Activated CD8-positive, alpha-beta memory T cell treated with anti-CD3 and anti-CD28 coated beads, Interleukin-2, amount 10 ng/mL, durations not matched to agents 7 days and 5 days (primary cell): ENCODE results near the gene MT1H. TPM values are rescaled to one million over a fixed set of nuclear protein-coding genes. Genes with fewer than 3 reads are reported as not detected.

Experiments
- ATAC-seq: fragments of 150-1000 bp; cut with Tn5 transposase; one replicate; pipeline ENCODE4 v1.10.0; 2021; ENCODE audit warnings: moderate library complexity
- CTCF ChIA-PET: fragments of 350-600 bp; sonication (Branson Sonifier 250); formaldehyde crosslinking; loops from one replicate; lab custom pipeline; 2021; ENCODE audit warnings: antibody characterized with exemption; lab: Charles Lee
- DNase-seq: peaks from one replicate; pipeline ENCODE4 v3.0.0-alpha.2; 2020
- H3K27ac Mint-ChIP-seq: one replicate; pipeline ENCODE4 v1.8.0; 2021; ENCODE audit warnings: mild to moderate bottlenecking, mixed read lengths
- H3K27me3 Mint-ChIP-seq: one replicate; pipeline ENCODE4 v1.8.0; 2021; ENCODE audit warnings: mixed read lengths
- H3K36me3 Mint-ChIP-seq: one replicate; pipeline ENCODE4 v1.8.0; 2021; ENCODE audit warnings: mild to moderate bottlenecking, mixed read lengths
- H3K4me1 Mint-ChIP-seq: one replicate; pipeline ENCODE4 v1.8.0; 2021; ENCODE audit warnings: mixed read lengths
- H3K4me3 Mint-ChIP-seq: one replicate; pipeline ENCODE4 v1.8.0; 2021; ENCODE audit warnings: mild to moderate bottlenecking, moderate library complexity, mixed read lengths
- H3K9me3 Mint-ChIP-seq: one replicate; pipeline ENCODE4 v1.8.0; 2022; ENCODE audit warnings: low read depth, mixed read lengths
- total RNA-seq, 2 experiments: library from RNA; stranded (reverse); gene quantifications; one replicate each; pipeline ENCODE4 v1.2.3, GENCODE V29; 2021

MT1H gene
- total RNA-seq, 2 experiments from 2014 or later: not detected

DNA sequence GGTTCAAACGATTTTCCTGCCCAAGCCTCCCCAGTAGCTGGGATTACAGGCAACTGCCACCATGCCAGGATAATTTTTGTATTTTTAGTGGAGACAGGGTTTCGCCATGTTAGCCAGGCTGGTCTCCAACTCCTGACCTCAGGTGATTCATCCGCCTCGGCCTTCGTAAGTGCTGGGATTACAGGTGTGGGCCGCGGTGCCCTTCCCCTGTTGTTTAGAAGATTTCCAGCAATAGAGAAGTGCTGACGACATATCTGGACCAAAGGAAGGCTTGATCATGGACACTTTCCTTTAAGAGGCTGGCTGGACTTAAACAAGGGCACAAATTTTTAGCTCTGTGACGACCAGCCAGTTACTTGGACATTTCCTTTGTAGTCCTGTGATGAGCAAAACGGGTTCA lies 38.4 kb upstream of the MT1H start:
- Mint-ChIP-seq H3K27me3 (peaks cover 72% of the 10 kb centered on the region), H3K27ac (no peak overlapping the region), H3K9me3 (no peaks in the 10 kb centered on the region), H3K36me3 (no peaks in the 10 kb centered on the region), H3K4me3 (no peak overlapping the region), H3K4me1 (peaks cover 39% of the 10 kb centered on the region)
- CTCF ChIA-PET: interaction anchor here (1.1 to 2.7 kb wide), 6 partner anchors 8 to 71 kb away, joined by 3 to 10 read pairs (median 6); no protein-coding TSS in a partner anchor
- ATAC-seq (no peak), DNase-seq (no peak)

DNA sequence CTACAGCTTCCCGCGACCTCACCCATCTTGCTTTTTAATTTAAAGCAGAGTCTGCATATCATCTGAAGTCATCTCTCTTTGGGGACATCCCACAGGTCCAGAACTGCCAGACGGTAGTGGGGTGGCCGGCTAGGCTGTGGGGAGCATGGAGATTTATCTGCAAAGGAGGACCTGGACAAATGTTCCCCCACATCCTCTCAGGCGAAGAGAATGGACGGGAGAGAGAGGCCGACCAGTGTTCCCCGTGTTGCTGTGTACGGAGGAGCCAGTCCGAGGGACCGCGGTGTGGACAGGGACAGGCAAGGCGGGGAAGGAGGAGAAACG lies 37.8 kb upstream of the MT1H start:
- H3K36me3 Mint-ChIP-seq: no peaks in the 10 kb centered on the region
- no peaks in the 10 kb centered on the region for H3K9me3 Mint-ChIP-seq
- peak; percentile 6 for ATAC-seq
- H3K4me1 Mint-ChIP-seq: peaks cover 34% of the 10 kb centered on the region
- H3K27me3 Mint-ChIP-seq: peaks cover 73% of the 10 kb centered on the region
- H3K27ac Mint-ChIP-seq: no peak overlapping the region
- CTCF ChIA-PET: interaction anchor here (1.6 to 2.7 kb wide), 3 partner anchors 8 to 70 kb away, joined by 3 to 10 read pairs (median 9); no protein-coding TSS in a partner anchor
- peak overlapping the region; percentile 38 for H3K4me3 Mint-ChIP-seq
- no peak for DNase-seq

DNA sequence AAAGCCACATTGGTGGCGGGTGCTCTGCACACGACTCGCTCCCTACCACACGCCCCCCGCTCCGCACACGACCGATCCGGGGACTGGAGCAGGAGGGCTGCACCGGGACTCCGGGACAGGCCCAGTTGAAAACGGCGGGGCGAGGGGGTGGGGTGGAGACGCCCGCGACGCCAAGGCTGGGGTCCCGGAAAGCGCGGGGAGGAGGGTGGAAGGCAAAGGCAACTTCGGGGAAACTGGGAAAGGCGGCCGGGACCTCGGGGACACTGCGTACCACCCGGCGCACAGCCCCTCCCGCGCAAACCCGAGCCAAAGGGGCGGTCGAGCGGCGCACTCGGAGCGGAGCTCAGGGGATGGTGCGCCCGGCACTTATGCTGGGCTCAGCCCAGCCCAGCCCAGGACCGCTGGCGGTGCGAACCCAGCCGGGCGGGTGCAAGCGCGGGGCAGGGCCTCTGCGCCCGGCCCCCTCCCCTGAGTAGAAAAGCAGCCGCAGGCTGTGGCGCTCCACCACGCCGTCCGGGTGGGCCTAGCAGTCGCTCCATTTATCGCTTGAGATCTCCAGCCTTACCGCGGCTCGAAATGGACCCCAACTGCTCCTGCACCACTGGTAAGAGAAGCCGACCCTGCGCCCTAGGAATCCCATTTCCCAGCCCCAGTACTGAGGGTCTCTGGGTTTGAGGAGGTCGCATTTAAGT lies 37.3 kb upstream of the MT1H start, which contains the start of gene MT1M:
Gene MT1M, plus strand, starts transcription at position 504 of the 692 bp plus-strand sequence. Its CDS starts 73 bp downstream, at position 577.
- CTCF ChIA-PET: interaction anchor here (1.6 to 2.7 kb wide), 2 partner anchors 9 to 31 kb away, joined by 3 to 9 read pairs; no protein-coding TSS in a partner anchor
- no peaks in the 10 kb centered on the region for H3K36me3 Mint-ChIP-seq
- DNase-seq (no peak), ATAC-seq (peak; percentile 43)
- H3K27ac Mint-ChIP-seq: no peak within 1 kb of the TSS
- peak within 1 kb of the TSS; percentile 38 for H3K4me3 Mint-ChIP-seq
- peaks cover 73% of the 10 kb centered on the region for H3K27me3 Mint-ChIP-seq
- peaks cover 34% of the 10 kb centered on the region for H3K4me1 Mint-ChIP-seq
- no peaks in the 10 kb centered on the region for H3K9me3 Mint-ChIP-seq

DNA sequence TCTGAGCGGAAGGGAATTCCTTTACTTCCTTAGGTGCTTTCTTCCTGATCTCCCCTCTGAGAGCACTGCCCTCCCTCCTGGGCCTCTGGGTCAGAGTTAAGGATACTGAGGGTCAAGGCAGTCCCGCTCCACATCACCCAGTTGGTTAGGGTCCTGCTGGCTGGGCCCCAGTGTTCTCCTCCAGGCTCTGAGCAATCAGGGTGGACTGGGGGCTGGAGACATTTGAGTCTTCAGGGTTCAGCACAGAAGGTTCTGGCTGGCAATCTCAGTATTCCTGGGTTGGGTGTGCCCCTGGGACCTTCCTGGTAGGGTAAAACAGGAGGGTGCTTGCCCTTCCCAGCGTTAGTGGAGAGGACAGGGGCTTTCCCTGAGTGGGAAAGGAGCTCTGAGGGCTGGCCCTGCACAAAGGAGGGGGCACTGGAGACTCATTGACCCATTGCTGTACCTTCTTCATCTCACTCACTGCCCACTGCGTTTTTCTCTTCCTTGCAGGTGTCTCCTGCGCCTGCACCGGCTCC lies 36.7 kb upstream of the MT1H start:
- Mint-ChIP-seq H3K4me1 (peaks cover 38% of the 10 kb centered on the region), H3K27ac (no peak overlapping the region), H3K27me3 (peaks cover 79% of the 10 kb centered on the region), H3K4me3 (peak overlapping the region; percentile 12), H3K36me3 (no peaks in the 10 kb centered on the region), H3K9me3 (no peaks in the 10 kb centered on the region)
- CTCF ChIA-PET: interaction anchor here (1.6 to 1.9 kb wide), 2 partner anchors 9 to 11 kb away, joined by 3 to 7 read pairs; no protein-coding TSS in a partner anchor
- ATAC-seq: no peak
- DNase-seq: no peak

DNA sequence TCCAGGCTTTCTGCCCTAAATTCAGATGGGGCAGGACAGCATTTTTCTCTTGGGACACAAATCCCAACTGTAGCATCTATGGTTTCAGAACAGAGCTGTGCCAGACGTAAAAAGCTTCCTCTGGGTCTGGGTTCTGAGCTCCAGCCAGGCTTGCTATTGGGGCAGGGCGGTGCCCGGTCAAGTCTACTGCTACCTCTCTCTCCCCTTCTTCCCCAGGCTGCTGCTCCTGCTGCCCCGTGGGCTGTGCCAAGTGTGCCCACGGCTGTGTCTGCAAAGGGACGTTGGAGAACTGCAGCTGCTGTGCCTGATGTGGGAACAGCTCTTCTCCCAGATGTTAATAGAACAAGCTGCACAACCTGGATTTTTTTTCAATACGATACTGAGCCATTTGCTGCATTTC lies 36.1 kb upstream of the MT1H start:
- Mint-ChIP-seq H3K36me3 (no peaks in the 10 kb centered on the region), H3K9me3 (no peaks in the 10 kb centered on the region), H3K27me3 (peaks cover 85% of the 10 kb centered on the region), H3K4me3 (no peak overlapping the region), H3K27ac (no peak overlapping the region), H3K4me1 (peaks cover 42% of the 10 kb centered on the region)
- ATAC-seq (no peak), DNase-seq (no peak)
- CTCF ChIA-PET: interaction anchor here (1.9 kb wide), 1 partner anchor 10 kb away, joined by 7 read pairs; no protein-coding TSS in a partner anchor

DNA sequence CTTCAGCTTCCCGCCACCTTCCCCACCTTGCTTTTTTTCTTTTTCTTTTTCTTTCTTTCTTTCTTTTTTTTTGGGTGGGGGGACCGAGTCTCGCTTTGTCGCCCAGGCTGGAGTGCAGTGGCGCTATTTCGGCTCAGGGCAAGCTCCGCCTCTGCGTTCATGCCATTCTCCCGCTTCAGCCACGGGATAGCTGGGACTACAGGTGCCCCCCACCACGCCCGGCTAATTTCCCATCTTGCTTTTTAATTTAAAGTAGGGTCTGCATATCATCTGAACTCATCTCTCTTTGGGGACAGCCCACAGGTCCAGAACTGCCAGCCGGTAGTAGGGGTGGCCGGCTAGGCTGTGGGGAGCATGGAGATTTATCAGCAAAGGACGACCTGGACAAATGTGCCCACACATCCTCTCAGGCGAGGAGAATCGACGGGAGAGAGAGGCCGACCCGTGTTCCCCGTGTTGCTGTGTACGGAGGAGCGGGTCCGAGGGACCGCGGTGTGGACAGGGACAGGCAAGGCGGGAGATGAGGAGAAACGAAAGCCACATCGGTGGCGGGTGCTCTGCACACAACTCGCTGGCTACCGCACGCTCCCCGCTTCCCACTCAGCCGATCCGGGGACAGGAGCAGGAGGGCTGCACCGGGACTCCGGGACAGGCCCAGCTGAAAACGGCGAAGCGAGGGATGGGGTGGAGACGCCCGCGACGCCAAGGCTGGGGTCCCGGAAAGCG lies 34.7 kb upstream of the MT1H start:
- no peak for DNase-seq
- no peaks in the 10 kb centered on the region for H3K9me3 Mint-ChIP-seq
- peak overlapping the region; percentile 45 for H3K4me3 Mint-ChIP-seq
- ATAC-seq: peak; percentile 18
- H3K36me3 Mint-ChIP-seq: no peaks in the 10 kb centered on the region
- CTCF ChIA-PET: interaction anchor here (1.2 to 1.9 kb wide), 2 partner anchors 9 to 67 kb away, joined by 6 to 7 read pairs; no protein-coding TSS in a partner anchor
- H3K27me3 Mint-ChIP-seq: peaks cover 96% of the 10 kb centered on the region
- H3K27ac Mint-ChIP-seq: no peak overlapping the region
- H3K4me1 Mint-ChIP-seq: peaks cover 43% of the 10 kb centered on the region

DNA sequence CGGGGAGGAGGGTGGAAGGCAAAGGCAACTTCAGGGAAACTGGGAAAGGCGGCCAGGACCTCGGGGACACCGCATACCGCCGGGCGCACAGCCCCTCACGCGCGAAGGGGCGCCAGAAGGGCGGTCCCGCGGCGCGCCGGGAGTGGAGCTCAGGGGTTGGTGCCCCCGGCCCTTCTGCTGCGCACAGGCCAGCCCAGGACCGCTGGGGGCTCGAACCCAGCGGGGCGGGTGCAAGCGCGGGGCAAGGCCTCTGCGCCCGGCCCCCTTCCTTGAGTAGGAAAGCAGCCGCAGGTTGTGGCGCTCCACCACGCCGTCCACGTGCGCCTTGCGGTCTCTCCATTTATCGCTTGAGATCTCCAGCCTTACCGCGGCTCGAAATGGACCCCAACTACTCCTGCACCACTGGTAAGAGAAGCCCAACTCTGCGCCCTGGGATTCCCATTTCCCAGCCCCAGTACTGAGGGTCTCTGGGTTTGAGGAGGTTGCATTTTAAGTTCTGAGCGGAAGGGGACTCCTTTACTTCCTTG lies 34.1 kb upstream of the MT1H start:
- Mint-ChIP-seq H3K27me3 (peaks cover 97% of the 10 kb centered on the region), H3K27ac (peak overlapping the region; percentile 28), H3K4me1 (peaks cover 37% of the 10 kb centered on the region), H3K9me3 (no peaks in the 10 kb centered on the region), H3K36me3 (no peaks in the 10 kb centered on the region), H3K4me3 (peak overlapping the region; percentile 45)
- CTCF ChIA-PET: no interaction called here
- DNase-seq (no peak), ATAC-seq (peak; percentile 20)

DNA sequence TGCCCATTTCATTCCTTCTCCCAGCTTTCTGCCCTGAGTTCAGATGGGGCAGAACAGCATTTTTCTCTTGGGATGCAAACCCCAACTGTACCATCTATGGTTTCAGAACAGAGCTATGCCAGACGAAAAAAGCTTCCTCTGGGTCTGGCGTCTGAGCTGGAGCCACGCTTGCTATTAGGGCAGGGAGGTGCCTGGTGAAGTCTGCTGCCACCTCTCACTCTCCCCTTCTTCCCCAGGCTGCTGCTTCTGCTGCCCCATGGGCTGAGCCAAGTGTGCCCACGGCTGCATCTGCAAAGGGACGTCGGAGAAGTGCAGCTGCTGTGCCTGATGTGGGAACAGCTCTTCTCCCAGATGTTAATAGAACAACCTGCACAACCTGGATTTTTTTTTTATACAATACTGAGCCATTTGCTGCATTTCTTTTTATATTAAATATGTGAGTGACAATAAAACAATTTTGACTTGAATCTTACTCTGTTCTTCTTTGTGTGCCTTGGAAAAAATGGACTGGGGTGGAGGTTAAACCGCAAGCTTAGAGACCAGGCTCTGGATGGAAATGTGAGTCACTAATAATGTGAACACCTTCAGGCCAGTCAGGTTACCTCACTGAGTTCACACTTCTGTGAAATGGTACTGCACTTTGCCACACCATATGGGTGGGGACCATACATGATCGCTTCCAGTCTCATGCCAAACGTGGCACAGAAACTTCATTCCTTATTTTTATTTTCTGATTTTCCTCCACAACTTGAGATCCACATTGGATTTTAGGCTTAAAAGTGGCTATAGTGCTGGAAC lies 32.8 kb upstream of the MT1H start:
- H3K4me3 Mint-ChIP-seq: no peak overlapping the region
- ATAC-seq (no peak), DNase-seq (no peak)
- no peak overlapping the region for H3K27ac Mint-ChIP-seq
- CTCF ChIA-PET: interaction anchor here (1.0 to 1.5 kb wide), 2 partner anchors 11 to 36 kb away, joined by 3 to 4 read pairs; partner anchors contain the start of gene MT1E
- H3K4me1 Mint-ChIP-seq: peaks cover 32% of the 10 kb centered on the region
- H3K9me3 Mint-ChIP-seq: no peaks in the 10 kb centered on the region
- peaks cover 94% of the 10 kb centered on the region for H3K27me3 Mint-ChIP-seq
- H3K36me3 Mint-ChIP-seq: no peaks in the 10 kb centered on the region

DNA sequence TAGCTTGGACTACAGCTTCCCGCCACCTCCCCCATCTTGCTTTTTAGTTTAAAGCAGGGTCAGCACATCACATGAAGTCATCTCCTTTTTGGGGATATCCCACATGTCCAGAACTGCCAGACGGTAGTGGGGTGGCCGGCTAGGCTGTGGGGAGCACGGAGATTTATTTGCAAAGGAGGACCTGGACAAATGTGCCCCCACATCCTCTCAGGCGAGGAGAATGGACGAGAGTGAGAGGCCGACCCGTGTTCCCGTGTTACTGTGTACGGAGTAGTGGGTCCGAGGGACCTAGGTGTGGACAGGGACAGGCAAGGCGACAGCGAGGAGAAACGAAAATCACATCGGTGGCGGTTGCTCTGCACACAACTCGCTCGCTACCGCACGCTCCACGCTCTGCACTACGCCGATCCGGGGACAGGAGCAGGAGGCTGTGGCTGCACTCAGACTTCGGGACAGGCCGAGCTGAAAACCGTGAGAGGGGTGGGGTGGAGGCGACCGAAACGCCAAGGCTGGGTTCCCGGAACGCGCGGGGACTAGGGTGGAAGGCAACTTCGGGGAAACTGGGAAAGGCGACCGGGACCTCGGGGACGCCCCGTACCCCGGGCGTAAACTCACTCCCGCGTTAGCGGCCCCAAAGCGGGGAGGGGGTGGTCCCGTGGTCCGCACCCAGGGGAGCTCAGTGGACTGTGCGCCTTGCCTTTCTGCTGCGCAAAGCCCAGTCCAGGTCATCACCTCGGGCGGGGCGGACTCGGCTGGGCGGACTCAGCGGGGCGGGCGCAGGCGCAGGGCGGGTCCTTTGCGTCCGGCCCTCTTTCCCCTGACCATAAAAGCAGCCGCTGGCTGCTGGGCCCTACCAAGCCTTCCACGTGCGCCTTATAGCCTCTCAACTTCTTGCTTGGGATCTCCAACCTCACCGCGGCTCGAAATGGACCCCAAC lies 31.5 kb upstream of the MT1H start, which contains the start of gene MT1A:
Gene MT1A, plus strand, starts transcription at position 853 of the 937 bp plus-strand sequence. Its CDS starts 73 bp downstream, at position 926.
- H3K36me3 Mint-ChIP-seq: no peaks in the 10 kb centered on the region
- H3K4me3 Mint-ChIP-seq: peak within 1 kb of the TSS; percentile 63
- peaks cover 92% of the 10 kb centered on the region for H3K27me3 Mint-ChIP-seq
- H3K9me3 Mint-ChIP-seq: no peaks in the 10 kb centered on the region
- no peak within 1 kb of the TSS for H3K27ac Mint-ChIP-seq
- H3K4me1 Mint-ChIP-seq: peaks cover 37% of the 10 kb centered on the region
- DNase-seq (no peak), ATAC-seq (peak; percentile 59)
- CTCF ChIA-PET: interaction anchor here (0.8 to 1.5 kb wide), 4 partner anchors 12 to 64 kb away, joined by 3 to 4 read pairs (median 3); partner anchors contain the start of gene MT1E

DNA sequence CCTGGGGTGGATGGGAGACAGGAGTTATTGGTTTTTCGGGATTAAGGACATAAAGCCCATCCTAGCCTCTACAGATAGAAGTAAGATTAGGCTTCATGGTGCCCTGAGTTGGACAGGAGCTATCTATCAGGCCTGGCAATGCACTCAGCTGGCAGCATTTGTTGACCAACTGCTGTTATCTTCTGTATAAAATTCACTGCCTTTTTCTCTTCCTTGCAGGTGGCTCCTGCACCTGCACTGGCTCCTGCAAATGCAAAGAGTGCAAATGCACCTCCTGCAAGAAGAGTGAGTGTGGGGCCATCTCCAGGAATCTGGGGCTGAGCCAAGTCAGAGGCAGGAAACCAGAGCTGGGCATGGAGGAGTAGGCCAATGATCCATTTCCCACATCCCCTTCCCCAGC lies 30.6 kb upstream of the MT1H start:
- CTCF ChIA-PET: interaction anchor here (0.9 to 1.4 kb wide), 3 partner anchors 13 to 62 kb away, joined by 3 to 5 read pairs (median 3); partner anchors contain the start of gene MT1E
- H3K27ac Mint-ChIP-seq: no peak overlapping the region

DNA sequence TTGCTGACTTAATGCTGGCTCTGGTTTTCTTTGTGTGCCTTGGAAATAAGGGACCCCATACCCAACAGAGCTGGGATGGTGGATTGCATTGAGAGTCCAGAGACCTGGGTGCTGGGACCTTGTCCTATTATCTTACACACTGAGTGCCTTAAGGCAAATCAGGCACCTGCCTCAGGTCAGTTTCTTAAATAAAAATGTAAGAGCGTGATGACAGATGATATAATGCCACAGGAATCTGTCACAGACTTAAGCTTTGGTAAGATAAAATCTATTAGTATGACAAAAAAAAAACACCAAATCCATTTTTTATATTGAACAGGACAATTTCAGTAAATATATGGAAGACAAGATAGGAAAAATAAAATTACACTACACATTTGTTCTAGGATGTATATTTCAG lies 29.5 kb upstream of the MT1H start:
- CTCF ChIA-PET: interaction anchor here (1.2 to 4.7 kb wide), 3 partner anchors 14 to 61 kb away, joined by 3 to 38 read pairs (median 4); partner anchors contain the start of gene MT1E
- H3K4me1 Mint-ChIP-seq: peaks cover 41% of the 10 kb centered on the region
- H3K27ac Mint-ChIP-seq: no peak overlapping the region
- peaks cover 77% of the 10 kb centered on the region for H3K27me3 Mint-ChIP-seq
- no peak for DNase-seq
- no peak for ATAC-seq
- H3K4me3 Mint-ChIP-seq: no peak overlapping the region
- H3K9me3 Mint-ChIP-seq: no peaks in the 10 kb centered on the region
- H3K36me3 Mint-ChIP-seq: no peaks in the 10 kb centered on the region

More for the DNA sequence above, 30.6 kb upstream of the MT1H start:
- Mint-ChIP-seq H3K4me3 (no peak overlapping the region), H3K36me3 (no peaks in the 10 kb centered on the region), H3K9me3 (no peaks in the 10 kb centered on the region), H3K27me3 (peaks cover 84% of the 10 kb centered on the region), H3K4me1 (peaks cover 44% of the 10 kb centered on the region)
- DNase-seq (no peak), ATAC-seq (no peak)
